Measurements from ENCODE around the gene LAMA3.

Gene LAMA3

GRCh38 chr18:23888881-23889280, 199.6 kb downstream of the LAMA3 start:
- Histone ChIP-seq H3K4me3 (ENCODE audit: insufficient read depth, low read depth, low read length) (no peak overlapping the region), H3K27ac (ENCODE audit: insufficient read depth, low read depth, low read length, poor library complexity, severe bottlenecking) (no peak overlapping the region), H3K27me3 (ENCODE audit: control insufficient read depth, insufficient read depth, low read length, poor library complexity, severe bottlenecking) (no peaks in the 10 kb centered on the region), H3K4me1 (ENCODE audit: control insufficient read depth, insufficient read depth, low read length) (no peaks in the 10 kb centered on the region), H3K9me3 (ENCODE audit: control insufficient read depth, low read length) (no peaks in the 10 kb centered on the region), H3K36me3 (ENCODE audit: control insufficient read depth, insufficient read depth, low read length) (no peaks in the 10 kb centered on the region)
- WGBS, 2 experiments = 92 to 97% methylated on average over 1 of the region's 1 CpG

DNA sequence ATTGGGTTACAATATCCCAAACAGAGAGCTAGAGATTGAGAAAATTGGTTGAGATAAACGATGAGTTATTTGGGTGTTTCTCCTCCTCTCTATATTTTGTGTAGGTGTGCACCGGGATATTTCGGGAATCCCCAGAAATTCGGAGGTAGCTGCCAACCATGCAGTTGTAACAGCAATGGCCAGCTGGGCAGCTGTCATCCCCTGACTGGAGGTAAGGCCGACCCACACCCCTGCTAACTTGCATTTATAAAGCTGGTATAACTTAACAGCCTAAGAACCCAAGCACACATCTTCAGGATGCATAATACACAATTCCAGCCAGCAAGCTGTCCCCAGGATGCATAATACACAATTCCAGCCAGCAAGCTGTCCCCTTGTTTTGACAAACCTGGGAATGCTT, 200.7 kb downstream of the LAMA3 start:
- Histone ChIP-seq H3K4me3 (ENCODE audit: insufficient read depth, low read depth, low read length) (no peak overlapping the region), H3K27ac (ENCODE audit: insufficient read depth, low read depth, low read length, poor library complexity, severe bottlenecking) (no peak overlapping the region), H3K9me3 (ENCODE audit: control insufficient read depth, low read length) (no peaks in the 10 kb centered on the region), H3K4me1 (ENCODE audit: control insufficient read depth, insufficient read depth, low read length) (no peaks in the 10 kb centered on the region), H3K27me3 (ENCODE audit: control insufficient read depth, insufficient read depth, low read length, poor library complexity, severe bottlenecking) (no peaks in the 10 kb centered on the region), H3K36me3 (ENCODE audit: control insufficient read depth, insufficient read depth, low read length) (no peaks in the 10 kb centered on the region)
- WGBS, 2 experiments = 90 to 93% methylated on average over 5 of the region's 5 CpGs

DNA sequence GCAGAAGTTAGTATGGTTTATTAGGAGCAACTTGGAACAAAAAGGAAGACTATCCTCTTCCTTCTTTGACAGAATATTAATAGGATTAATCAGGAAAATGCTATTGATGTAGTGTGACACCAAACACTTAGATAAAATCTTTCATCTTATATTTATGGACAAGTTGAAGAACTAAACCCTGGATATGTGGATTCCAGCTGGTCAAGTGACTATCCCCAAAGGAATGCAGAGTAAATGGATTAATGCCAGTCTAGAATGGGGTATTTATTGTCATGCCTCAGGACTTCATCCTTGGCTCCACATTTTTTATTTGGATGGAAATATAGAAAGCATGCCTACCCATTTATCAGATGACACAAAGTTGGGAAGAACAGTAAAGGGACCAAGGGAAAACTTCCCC, 201.3 kb downstream of the LAMA3 start:
- H3K4me1 ChIP-seq (ENCODE audit: control insufficient read depth, insufficient read depth, low read length) = no peaks in the 10 kb centered on the region
- no peak overlapping the region for H3K27ac ChIP-seq (ENCODE audit: insufficient read depth, low read depth, low read length, poor library complexity, severe bottlenecking)
- no peaks in the 10 kb centered on the region for H3K27me3 ChIP-seq (ENCODE audit: control insufficient read depth, insufficient read depth, low read length, poor library complexity, severe bottlenecking)
- no peaks in the 10 kb centered on the region for H3K9me3 ChIP-seq (ENCODE audit: control insufficient read depth, low read length)
- no peaks in the 10 kb centered on the region for H3K36me3 ChIP-seq (ENCODE audit: control insufficient read depth, insufficient read depth, low read length)
- no peak overlapping the region for H3K4me3 ChIP-seq (ENCODE audit: insufficient read depth, low read depth, low read length)

GRCh38 chr18:23893653-23894052, 204.4 kb downstream of the LAMA3 start:
- H3K9me3 ChIP-seq (ENCODE audit: control insufficient read depth, low read length) = no peaks in the 10 kb centered on the region
- whole genome bisulfite sequencing, 2 experiments = 92 to 96% methylated on average over 5 of the region's 5 CpGs

DNA sequence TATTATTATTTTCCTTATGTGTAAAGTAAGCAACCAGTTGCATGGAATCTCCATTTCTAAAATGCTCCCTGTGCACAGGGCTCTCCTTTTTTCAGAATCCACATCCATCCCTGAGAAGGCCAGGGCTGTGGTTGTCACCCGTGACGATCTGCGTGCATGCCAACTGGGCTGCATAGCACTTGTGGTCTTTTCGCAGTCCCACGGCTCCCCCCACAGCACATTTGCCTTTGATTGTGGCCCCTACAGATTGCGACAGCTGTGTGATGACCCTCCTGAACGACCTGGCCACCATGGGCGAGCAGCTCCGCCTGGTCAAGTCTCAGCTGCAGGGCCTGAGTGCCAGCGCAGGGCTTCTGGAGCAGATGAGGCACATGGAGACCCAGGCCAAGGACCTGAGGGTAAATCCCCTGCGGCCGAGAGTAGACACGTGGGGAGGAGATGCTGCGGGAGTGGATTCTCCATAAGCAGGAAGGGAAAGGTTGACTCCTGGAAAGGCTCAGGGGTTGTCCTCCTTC, 205.5 kb downstream of the LAMA3 start:
- no peaks in the 10 kb centered on the region for H3K36me3 ChIP-seq (ENCODE audit: control insufficient read depth, insufficient read depth, low read length)
- H3K27ac ChIP-seq (ENCODE audit: insufficient read depth, low read depth, low read length, poor library complexity, severe bottlenecking) = no peak overlapping the region
- H3K4me1 ChIP-seq (ENCODE audit: control insufficient read depth, insufficient read depth, low read length) = no peaks in the 10 kb centered on the region
- H3K4me3 ChIP-seq (ENCODE audit: insufficient read depth, low read depth, low read length) = no peak overlapping the region
- H3K27me3 ChIP-seq (ENCODE audit: control insufficient read depth, insufficient read depth, low read length, poor library complexity, severe bottlenecking) = no peaks in the 10 kb centered on the region
- H3K9me3 ChIP-seq (ENCODE audit: control insufficient read depth, low read length) = no peaks in the 10 kb centered on the region
- 95% methylated on average over 14 of the region's 14 CpGs for WGBS, 2 experiments

More at GRCh38 chr18:23893653-23894052, 204.4 kb downstream of the LAMA3 start:
- H3K27ac ChIP-seq (ENCODE audit: insufficient read depth, low read depth, low read length, poor library complexity, severe bottlenecking) = no peak overlapping the region
- H3K36me3 ChIP-seq (ENCODE audit: control insufficient read depth, insufficient read depth, low read length) = no peaks in the 10 kb centered on the region
- no peak overlapping the region for H3K4me3 ChIP-seq (ENCODE audit: insufficient read depth, low read depth, low read length)
- H3K27me3 ChIP-seq (ENCODE audit: control insufficient read depth, insufficient read depth, low read length, poor library complexity, severe bottlenecking) = no peaks in the 10 kb centered on the region
- no peaks in the 10 kb centered on the region for H3K4me1 ChIP-seq (ENCODE audit: control insufficient read depth, insufficient read depth, low read length)

DNA sequence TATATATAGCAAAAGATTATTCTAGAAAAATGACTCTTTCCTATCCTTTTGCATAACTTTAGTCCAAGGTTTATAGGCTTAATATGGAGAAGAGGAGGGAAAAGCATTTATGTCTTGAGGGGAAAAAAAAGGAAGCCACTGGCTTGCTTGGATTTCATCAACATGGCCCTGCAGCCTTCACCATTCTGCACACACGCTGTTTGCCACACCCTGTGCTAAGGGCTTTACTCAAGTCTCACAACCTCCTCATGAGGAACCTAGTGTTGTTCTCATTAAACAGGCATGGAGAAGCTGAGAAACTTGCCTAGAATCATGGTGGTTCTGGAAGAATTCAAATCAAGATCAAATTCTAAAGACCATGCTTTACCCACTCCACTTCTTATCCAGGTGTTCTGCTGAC, 208.0 kb downstream of the LAMA3 start:
- Histone ChIP-seq H3K27me3 (ENCODE audit: control insufficient read depth, insufficient read depth, low read length, poor library complexity, severe bottlenecking) (no peaks in the 10 kb centered on the region), H3K36me3 (ENCODE audit: control insufficient read depth, insufficient read depth, low read length) (no peaks in the 10 kb centered on the region), H3K27ac (ENCODE audit: insufficient read depth, low read depth, low read length, poor library complexity, severe bottlenecking) (no peak overlapping the region), H3K4me3 (ENCODE audit: insufficient read depth, low read depth, low read length) (no peak overlapping the region), H3K9me3 (ENCODE audit: control insufficient read depth, low read length) (no peaks in the 10 kb centered on the region), H3K4me1 (ENCODE audit: control insufficient read depth, insufficient read depth, low read length) (no peaks in the 10 kb centered on the region)
- 93 to 97% methylated on average over 1 of the region's 1 CpG for WGBS, 2 experiments

GRCh38 chr18:23897733-23898132, 208.5 kb downstream of the LAMA3 start:
- no peaks in the 10 kb centered on the region for H3K4me1 ChIP-seq (ENCODE audit: control insufficient read depth, insufficient read depth, low read length)
- H3K27me3 ChIP-seq (ENCODE audit: control insufficient read depth, insufficient read depth, low read length, poor library complexity, severe bottlenecking) = no peaks in the 10 kb centered on the region
- no peaks in the 10 kb centered on the region for H3K36me3 ChIP-seq (ENCODE audit: control insufficient read depth, insufficient read depth, low read length)
- 63 to 70% methylated on average over 3 to 4 of the region's 5 CpGs for WGBS, 2 experiments
- no peak overlapping the region for H3K27ac ChIP-seq (ENCODE audit: insufficient read depth, low read depth, low read length, poor library complexity, severe bottlenecking)
- H3K4me3 ChIP-seq (ENCODE audit: insufficient read depth, low read depth, low read length) = no peak overlapping the region
- no peaks in the 10 kb centered on the region for H3K9me3 ChIP-seq (ENCODE audit: control insufficient read depth, low read length)

GRCh38 chr18:23900994-23901393, 211.7 kb downstream of the LAMA3 start:
- Histone ChIP-seq H3K27ac (ENCODE audit: insufficient read depth, low read depth, low read length, poor library complexity, severe bottlenecking) (no peak overlapping the region), H3K36me3 (ENCODE audit: control insufficient read depth, insufficient read depth, low read length) (no peaks in the 10 kb centered on the region), H3K27me3 (ENCODE audit: control insufficient read depth, insufficient read depth, low read length, poor library complexity, severe bottlenecking) (no peaks in the 10 kb centered on the region), H3K4me1 (ENCODE audit: control insufficient read depth, insufficient read depth, low read length) (no peaks in the 10 kb centered on the region), H3K9me3 (ENCODE audit: control insufficient read depth, low read length) (no peaks in the 10 kb centered on the region), H3K4me3 (ENCODE audit: insufficient read depth, low read depth, low read length) (no peak overlapping the region)
- WGBS, 2 experiments = 60 to 65% methylated on average over 8 of the region's 8 CpGs

DNA sequence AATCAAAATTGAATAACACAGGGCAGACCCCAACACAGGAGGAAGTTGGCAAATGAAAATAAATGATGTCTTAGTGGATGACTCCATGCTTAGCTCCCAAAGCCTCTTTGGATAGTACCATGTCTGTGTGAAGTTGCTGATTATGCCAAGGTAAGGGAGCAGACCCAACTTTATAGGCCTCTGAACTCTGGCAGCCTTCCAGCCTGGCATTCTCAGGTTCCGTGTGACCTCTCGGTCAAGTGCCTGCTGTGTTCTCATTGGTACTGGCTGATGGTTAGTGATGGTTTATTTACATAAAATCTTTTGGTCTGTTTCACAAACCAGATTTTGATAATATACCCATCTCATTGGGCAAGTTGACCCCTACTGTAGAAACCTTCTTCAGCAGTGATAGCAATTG, 213.1 kb downstream of the LAMA3 start:
- H3K36me3 ChIP-seq (ENCODE audit: control insufficient read depth, insufficient read depth, low read length) = no peaks in the 10 kb centered on the region
- no peaks in the 10 kb centered on the region for H3K9me3 ChIP-seq (ENCODE audit: control insufficient read depth, low read length)
- no peaks in the 10 kb centered on the region for H3K4me1 ChIP-seq (ENCODE audit: control insufficient read depth, insufficient read depth, low read length)
- WGBS, 2 experiments = 90 to 100% methylated on average over 2 of the region's 2 CpGs
- H3K27me3 ChIP-seq (ENCODE audit: control insufficient read depth, insufficient read depth, low read length, poor library complexity, severe bottlenecking) = no peaks in the 10 kb centered on the region
- no peak overlapping the region for H3K27ac ChIP-seq (ENCODE audit: insufficient read depth, low read depth, low read length, poor library complexity, severe bottlenecking)
- H3K4me3 ChIP-seq (ENCODE audit: insufficient read depth, low read depth, low read length) = no peak overlapping the region

GRCh38 chr18:23903971-23904370, 214.7 kb downstream of the LAMA3 start:
- no peak overlapping the region for H3K4me3 ChIP-seq (ENCODE audit: insufficient read depth, low read depth, low read length)
- no peaks in the 10 kb centered on the region for H3K9me3 ChIP-seq (ENCODE audit: control insufficient read depth, low read length)
- no peaks in the 10 kb centered on the region for H3K27me3 ChIP-seq (ENCODE audit: control insufficient read depth, insufficient read depth, low read length, poor library complexity, severe bottlenecking)
- 84 to 86% methylated on average over 7 of the region's 7 CpGs for WGBS, 2 experiments
- no peaks in the 10 kb centered on the region for H3K36me3 ChIP-seq (ENCODE audit: control insufficient read depth, insufficient read depth, low read length)
- no peak overlapping the region for H3K27ac ChIP-seq (ENCODE audit: insufficient read depth, low read depth, low read length, poor library complexity, severe bottlenecking)
- no peaks in the 10 kb centered on the region for H3K4me1 ChIP-seq (ENCODE audit: control insufficient read depth, insufficient read depth, low read length)

- no peak overlapping the region for H3K4me3 ChIP-seq (ENCODE audit: insufficient read depth, low read depth, low read length)
- no peak overlapping the region for H3K27ac ChIP-seq (ENCODE audit: insufficient read depth, low read depth, low read length, poor library complexity, severe bottlenecking)
- WGBS, 2 experiments = 86 to 87% methylated on average over 2 of the region's 2 CpGs
- no peaks in the 10 kb centered on the region for H3K27me3 ChIP-seq (ENCODE audit: control insufficient read depth, insufficient read depth, low read length, poor library complexity, severe bottlenecking)
- no peaks in the 10 kb centered on the region for H3K36me3 ChIP-seq (ENCODE audit: control insufficient read depth, insufficient read depth, low read length)
- H3K9me3 ChIP-seq (ENCODE audit: control insufficient read depth, low read length) = no peaks in the 10 kb centered on the region
- no peaks in the 10 kb centered on the region for H3K4me1 ChIP-seq (ENCODE audit: control insufficient read depth, insufficient read depth, low read length)
These were observed 217.4 kb downstream of the LAMA3 start for GRCh38 chr18:23906658-23907057.
